Measurements from ENCODE around the gene ACOT7. TPM values are rescaled to one million over a fixed set of nuclear protein-coding genes. Genes with fewer than 3 reads are reported as not detected.
A peak's percentile ranks its signal among the peaks of the same experiment; 100 is the strongest.

ACOT7 gene
- total RNA-seq, 1 donor from 2014 or later = 12.7 TPM

DNA sequence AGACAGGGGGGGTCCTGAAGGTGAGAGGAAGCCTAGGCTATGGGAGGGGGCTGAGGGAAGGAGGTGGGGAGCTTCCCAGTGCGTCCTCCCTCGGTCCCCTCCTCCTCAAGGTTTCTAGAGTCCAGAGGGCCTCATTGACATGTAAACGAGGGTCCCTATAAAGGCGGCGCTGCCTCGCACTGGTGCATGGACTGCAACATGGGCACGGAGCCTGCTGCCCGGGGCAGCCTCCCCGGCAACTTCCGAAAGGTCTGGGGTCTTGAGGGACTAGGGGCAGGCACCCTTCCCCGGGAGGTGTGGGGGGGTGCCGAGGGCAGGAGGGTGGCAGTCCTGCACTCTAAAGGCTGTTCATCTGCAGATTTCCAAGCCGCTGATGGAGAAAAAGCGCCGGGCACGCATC is 149.6 kb downstream of the ACOT7 start, which contains the start of gene HES3:
Gene HES3 (plus strand): TSS at position 187 of the 400 bp plus-strand sequence. CDS start 187 bp downstream, at position 374.
- intact Hi-C loops (cut with micrococcal nuclease) = loop anchor here (2.0 to 10.0 kb wide), 5 partner anchors 45 to 729 kb away; partner anchors contain the start of gene RPL22
- peaks cover 15% of the 10 kb centered on the region for H3K4me1 Mint-ChIP-seq
- TF ChIP-seq, protein P1, sequence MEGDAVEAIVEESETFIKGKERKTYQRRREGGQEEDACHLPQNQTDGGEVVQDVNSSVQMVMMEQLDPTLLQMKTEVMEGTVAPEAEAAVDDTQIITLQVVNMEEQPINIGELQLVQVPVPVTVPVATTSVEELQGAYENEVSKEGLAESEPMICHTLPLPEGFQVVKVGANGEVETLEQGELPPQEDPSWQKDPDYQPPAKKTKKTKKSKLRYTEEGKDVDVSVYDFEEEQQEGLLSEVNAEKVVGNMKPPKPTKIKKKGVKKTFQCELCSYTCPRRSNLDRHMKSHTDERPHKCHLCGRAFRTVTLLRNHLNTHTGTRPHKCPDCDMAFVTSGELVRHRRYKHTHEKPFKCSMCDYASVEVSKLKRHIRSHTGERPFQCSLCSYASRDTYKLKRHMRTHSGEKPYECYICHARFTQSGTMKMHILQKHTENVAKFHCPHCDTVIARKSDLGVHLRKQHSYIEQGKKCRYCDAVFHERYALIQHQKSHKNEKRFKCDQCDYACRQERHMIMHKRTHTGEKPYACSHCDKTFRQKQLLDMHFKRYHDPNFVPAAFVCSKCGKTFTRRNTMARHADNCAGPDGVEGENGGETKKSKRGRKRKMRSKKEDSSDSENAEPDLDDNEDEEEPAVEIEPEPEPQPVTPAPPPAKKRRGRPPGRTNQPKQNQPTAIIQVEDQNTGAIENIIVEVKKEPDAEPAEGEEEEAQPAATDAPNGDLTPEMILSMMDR (IDR thresholded peaks at IDR 0.05) = no peak
- ATAC-seq (ENCODE audit: low read depth) = no peak
- DNase-seq = no peak
- H3K36me3 Mint-ChIP-seq (ENCODE audit: low read depth) = no peaks in the 10 kb centered on the region
- no peak within 1 kb of the TSS for H3K4me3 Mint-ChIP-seq
- no peak within 1 kb of the TSS for H3K27ac Mint-ChIP-seq
- H3K27me3 Mint-ChIP-seq = peaks cover 44% of the 10 kb centered on the region
- CTCF ChIA-PET = no interaction called here
- no peaks in the 10 kb centered on the region for H3K9me3 Mint-ChIP-seq
- POLR2A ChIA-PET = no interaction called here

DNA sequence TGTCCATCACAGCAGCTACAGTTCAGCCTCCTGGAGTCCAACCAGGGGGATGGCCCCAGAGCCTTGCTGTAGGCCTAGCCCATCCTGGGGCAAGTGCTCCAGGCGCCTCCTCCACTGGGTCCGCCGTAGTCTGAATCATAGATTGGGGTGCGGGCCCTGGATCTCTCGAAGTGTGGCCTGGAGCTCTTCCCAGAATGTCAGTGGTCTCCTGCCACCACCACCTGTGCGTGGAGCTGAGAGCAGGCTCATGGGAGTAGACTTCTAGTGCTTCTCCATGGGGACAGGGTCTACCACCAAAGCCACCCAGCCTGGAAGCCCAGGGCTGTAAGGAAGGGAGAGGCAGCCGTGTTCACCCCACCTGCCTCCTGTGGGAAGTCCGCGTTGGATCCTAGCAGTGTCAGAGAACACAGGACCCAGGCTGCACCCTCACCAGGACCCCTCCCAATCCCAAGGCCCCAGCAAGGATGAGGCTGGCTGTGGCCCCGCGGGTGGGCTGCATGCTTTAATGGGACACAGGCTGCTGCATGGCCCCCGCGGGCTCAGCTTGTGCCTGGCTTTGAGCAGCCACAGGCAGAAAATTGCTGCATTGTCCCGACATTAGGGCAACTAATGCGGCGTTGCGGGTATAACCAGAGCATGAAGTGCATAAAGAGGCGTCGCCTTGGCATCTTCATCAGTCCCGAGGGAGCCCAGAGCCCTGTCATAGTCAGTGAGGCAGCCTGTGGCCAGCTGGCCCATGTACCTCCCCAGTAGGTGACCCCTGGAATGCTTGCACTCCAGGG is 150.3 kb downstream of the ACOT7 start:
- intact Hi-C loops (cut with micrococcal nuclease) = loop anchor here (10.0 kb wide), 3 partner anchors 188 to 728 kb away; no protein-coding TSS in a partner anchor
- TF ChIP-seq, protein P1 (IDR thresholded peaks at IDR 0.05) = no peak
- ATAC-seq (ENCODE audit: low read depth) (no peak), DNase-seq (no peak)
- ChIA-PET CTCF (no interaction called here), POLR2A (no interaction called here)
- Mint-ChIP-seq H3K4me1 (peaks cover 15% of the 10 kb centered on the region), H3K9me3 (no peaks in the 10 kb centered on the region), H3K36me3 (ENCODE audit: low read depth) (no peaks in the 10 kb centered on the region), H3K27me3 (peaks cover 45% of the 10 kb centered on the region), H3K4me3 (no peak overlapping the region), H3K27ac (no peak overlapping the region)

DNA sequence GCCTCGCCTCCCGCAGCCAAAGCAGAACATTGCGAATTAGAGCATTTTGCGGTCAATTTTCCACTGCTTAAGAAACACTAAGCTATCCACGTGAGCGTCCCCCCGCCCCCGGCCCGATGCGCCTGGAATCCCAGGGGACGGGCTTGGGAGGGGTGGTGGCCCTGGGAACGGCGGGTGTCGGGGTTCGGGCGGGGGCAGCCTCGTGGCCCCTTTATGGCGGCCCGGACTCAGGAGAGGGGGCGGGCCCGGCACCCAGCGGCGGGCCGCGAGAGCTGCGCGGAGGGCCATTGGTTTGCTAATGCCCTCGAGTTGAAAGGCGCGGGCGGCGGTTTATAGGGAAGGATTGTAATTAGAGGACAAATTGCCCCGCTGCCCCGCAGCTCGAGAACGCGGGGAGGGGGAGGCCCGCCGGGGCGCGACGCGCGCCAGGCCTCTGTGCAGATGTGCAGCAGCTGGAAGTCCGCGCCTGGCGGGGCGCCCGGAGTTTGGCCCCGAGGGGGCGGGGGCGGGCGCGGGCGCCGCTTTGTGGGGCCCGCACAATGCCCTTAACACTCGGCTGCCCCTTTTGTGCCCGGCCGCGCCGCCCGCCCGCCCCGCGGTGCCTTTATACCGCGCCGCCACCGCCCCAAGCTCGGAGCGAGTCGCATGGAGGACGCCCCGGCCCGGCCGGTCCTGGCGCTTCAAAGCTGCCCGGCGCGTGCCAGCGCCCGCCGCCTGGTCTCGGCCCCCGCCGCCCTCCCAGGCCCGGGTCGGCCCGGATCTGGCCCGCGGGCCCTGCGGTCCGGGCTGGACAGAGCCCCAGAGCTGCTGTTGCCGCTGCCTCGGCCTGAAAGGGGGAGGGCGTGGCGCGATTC is 151.5 kb downstream of the ACOT7 start:
- no peaks in the 10 kb centered on the region for H3K9me3 Mint-ChIP-seq
- DNase-seq = no peak
- POLR2A ChIA-PET = interaction anchor here (0.5 to 0.6 kb wide), 2 partner anchors 201 to 450 kb away, joined by 3 to 4 read pairs; no protein-coding TSS in a partner anchor
- ATAC-seq (ENCODE audit: low read depth) = no peak
- peaks cover 15% of the 10 kb centered on the region for H3K4me1 Mint-ChIP-seq
- intact Hi-C loops (cut with micrococcal nuclease) = loop anchor here (10.0 kb wide), 3 partner anchors 187 to 727 kb away; no protein-coding TSS in a partner anchor
- H3K36me3 Mint-ChIP-seq (ENCODE audit: low read depth) = no peaks in the 10 kb centered on the region
- H3K27ac Mint-ChIP-seq = no peak overlapping the region
- H3K27me3 Mint-ChIP-seq = peaks cover 38% of the 10 kb centered on the region
- H3K4me3 Mint-ChIP-seq = no peak overlapping the region
- TF ChIP-seq, protein P1 (IDR thresholded peaks at IDR 0.05) = no peak
- CTCF ChIA-PET = interaction anchor here (0.6 kb wide), 1 partner anchor 178 kb away, joined by 3 read pairs; the partner anchor contains the start of gene HES2

DNA sequence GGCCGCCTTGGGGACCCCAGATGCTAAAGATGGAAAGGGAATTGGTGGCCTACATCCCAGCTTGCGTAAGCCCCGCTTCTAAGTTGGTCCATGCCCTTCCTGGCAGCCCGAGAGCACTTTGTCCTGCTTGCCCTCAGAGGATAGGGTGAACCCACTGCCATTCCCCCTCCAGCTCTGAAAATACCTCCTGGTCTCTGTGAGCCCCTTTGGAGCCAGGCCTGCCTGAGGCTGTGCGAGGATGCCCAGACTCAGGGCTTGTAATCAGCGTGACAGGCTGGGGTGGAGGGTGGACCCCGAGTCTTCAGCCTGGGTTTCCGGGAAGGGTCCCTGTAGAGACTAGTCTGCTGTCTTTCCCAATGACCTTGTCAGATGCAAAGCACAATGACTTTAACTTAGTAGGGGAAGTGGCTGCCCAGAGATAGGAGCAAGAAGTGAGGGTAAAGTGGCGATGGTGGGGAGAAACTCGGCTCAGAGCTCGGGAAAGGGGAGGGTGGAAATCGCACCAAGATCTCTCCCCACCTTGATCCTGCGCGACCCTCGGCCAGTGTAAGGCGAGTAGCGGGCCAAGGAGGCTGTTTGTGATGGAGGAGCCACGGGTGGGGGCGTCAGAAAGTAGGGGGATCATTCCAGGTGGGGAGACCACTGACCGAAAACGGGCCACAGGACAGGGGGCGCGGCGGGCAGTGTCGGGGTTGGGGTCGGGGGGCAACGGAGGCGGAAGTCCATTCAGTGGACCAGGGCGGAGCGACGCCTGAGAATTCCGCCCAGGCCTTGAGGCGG is 152.3 kb downstream of the ACOT7 start:
- intact Hi-C loops (cut with micrococcal nuclease) = loop anchor here (10.0 kb wide), 3 partner anchors 186 to 726 kb away; no protein-coding TSS in a partner anchor
- peak overlapping the region; percentile 38 for H3K4me3 Mint-ChIP-seq

More for the DNA sequence above, 152.3 kb downstream of the ACOT7 start:
- TF ChIP-seq, protein P1 (IDR thresholded peaks at IDR 0.05) = no peak
- H3K4me1 Mint-ChIP-seq = peaks cover 8% of the 10 kb centered on the region
- ChIA-PET CTCF (interaction anchor here (0.6 kb wide), 1 partner anchor 179 kb away, joined by 3 read pairs; the partner anchor contains the start of gene HES2), POLR2A (no interaction called here)
- DNase-seq (no peak), ATAC-seq (ENCODE audit: low read depth) (no peak)
- H3K27ac Mint-ChIP-seq = peak overlapping the region; percentile 30
- no peaks in the 10 kb centered on the region for H3K36me3 Mint-ChIP-seq (ENCODE audit: low read depth)
- H3K27me3 Mint-ChIP-seq = peaks cover 29% of the 10 kb centered on the region
- H3K9me3 Mint-ChIP-seq = no peaks in the 10 kb centered on the region
